ENCODE results near the gene RGMA.

GRCh38 chr15:93051236-93052089 is 37.5 kb downstream of the RGMA start:
- TF ChIP-seq SIN3A (IDR thresholded peaks at IDR 0.05; ENCODE audit: low read depth, low read length) = no peak
- TF ChIP-seq CTCF (IDR thresholded peaks at IDR 0.05 in 2 of 3, conservative IDR thresholded peaks at IDR 0.05 in 1 of 3; ENCODE audit: control insufficient read depth in 2 of 3, extremely low read depth in 1 of 3, insufficient read depth in 1 of 3, low read depth in 3 of 3, low read length in 3 of 3) = no peak
- no peak for TF ChIP-seq RAD21 (IDR thresholded peaks at IDR 0.05; ENCODE audit: insufficient read depth, low read depth, low read length)
- TF ChIP-seq SP1 (IDR thresholded peaks at IDR 0.05; ENCODE audit: low read depth, low read length) = no peak
- no peak for TF ChIP-seq DPF2 (IDR thresholded peaks at IDR 0.05)
- TF ChIP-seq ZNF592 (IDR thresholded peaks at IDR 0.05) = no peak
- no peak for TF ChIP-seq ZBTB33 (IDR thresholded peaks at IDR 0.05)
- no peak for TF ChIP-seq ZNF274 (IDR thresholded peaks at IDR 0.05; ENCODE audit: insufficient read depth, insufficient read length)
- no peak for TF ChIP-seq POLR2A (IDR thresholded peaks at IDR 0.05; ENCODE audit: low read depth, low read length)

Measured in GM12878 (cell line).